Measurements from ENCODE around the gene MGAT5.

MGAT5 gene

DNA sequence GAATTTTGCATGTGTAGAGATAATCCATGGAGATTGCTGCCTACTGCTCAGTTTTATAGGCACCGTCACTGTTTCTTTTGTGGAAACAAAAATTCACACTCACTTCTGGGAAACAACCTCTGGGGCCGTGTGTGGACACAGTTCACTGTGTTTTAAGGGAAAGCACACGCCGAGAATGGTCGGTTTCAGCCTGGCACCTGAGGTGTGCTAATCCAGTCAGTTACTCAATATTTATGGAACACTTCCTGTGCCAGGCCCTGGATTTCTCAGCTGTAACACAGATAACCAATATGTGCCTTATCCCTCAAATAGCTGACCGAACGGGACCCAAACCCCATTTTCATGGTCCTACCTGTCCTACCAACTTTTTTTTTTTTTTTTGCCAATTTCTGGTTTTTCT is 179.6 kb downstream of the MGAT5 start:
- no peak for DNase-seq

- no peak for DNase-seq
These were observed 180.1 kb downstream of the MGAT5 start for GRCh38 chr2:134433979-134434378.

GRCh38 chr2:134435505-134435904 is 181.6 kb downstream of the MGAT5 start:
- DNase-seq: no peak

GRCh38 chr2:134435936-134436335 is 182.1 kb downstream of the MGAT5 start:
- DNase-seq: no peak

- no peak for DNase-seq
These were observed 182.8 kb downstream of the MGAT5 start for GRCh38 chr2:134436706-134437105.

- DNase-seq: no peak
These were observed 184.5 kb downstream of the MGAT5 start for GRCh38 chr2:134438371-134438770.

DNA sequence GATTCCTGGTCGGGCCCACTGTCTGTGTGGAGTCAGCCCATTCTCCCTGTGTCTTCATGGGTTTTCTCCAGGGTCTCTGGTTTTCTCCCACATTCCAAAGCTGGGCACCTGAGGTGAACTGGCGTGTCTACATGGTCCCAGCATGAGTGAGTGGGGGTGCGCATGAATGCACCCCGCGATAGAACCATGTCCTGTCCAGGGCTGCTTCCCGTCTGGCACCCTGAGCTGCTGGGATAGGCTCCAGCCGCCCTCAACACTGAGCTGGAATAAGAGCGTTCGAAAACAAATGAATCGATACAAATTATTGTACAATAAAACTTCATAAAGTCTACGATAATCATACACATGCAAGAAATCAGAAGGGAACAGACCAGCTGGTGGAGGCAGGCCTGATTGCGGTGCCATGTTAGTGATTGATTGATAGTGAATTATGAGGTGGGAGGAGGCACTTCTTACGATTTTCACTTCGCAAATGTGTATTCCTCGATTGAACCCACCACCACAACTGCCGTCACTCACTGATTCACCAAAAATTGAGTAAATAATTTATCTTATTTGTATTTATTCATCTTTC is 186.6 kb downstream of the MGAT5 start:
- DNase-seq: no peak

DNA sequence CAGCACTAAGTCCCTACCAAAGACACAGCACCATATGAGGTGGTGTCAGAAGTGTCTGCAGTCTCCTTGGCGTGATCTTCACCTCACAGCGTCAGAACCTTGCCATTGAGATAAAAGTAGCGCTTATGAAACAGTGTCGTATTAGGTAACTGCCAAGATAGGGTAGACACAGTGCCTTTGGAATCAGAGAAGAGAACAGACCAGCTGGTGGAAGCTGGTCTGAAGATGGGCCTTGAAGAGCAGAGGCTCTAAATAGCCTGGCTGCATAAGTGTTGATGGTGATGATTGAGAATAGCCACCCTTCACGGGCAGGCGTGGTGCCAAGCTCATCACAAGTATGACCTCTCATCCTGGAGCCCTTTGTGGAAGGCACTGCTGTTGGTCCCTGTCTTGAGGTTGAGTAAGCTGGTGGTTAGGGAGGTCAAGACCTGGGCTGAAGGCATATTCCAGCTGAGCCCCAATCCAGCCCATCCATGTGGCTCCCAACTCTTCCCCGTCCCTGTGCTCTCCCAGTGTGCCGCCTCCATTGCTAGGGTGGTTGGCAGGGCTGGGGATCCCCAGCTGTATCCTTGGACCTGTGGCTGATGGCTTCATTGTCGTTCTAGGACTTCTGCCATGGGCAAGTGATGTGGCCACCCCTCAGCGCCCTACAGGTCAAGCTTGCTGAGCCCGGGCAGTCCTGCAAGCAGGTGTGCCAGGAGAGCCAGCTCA is 187.4 kb downstream of the MGAT5 start:
- no peak for DNase-seq

- no peak for DNase-seq
These were observed 190.1 kb downstream of the MGAT5 start for GRCh38 chr2:134443814-134444480.

DNA sequence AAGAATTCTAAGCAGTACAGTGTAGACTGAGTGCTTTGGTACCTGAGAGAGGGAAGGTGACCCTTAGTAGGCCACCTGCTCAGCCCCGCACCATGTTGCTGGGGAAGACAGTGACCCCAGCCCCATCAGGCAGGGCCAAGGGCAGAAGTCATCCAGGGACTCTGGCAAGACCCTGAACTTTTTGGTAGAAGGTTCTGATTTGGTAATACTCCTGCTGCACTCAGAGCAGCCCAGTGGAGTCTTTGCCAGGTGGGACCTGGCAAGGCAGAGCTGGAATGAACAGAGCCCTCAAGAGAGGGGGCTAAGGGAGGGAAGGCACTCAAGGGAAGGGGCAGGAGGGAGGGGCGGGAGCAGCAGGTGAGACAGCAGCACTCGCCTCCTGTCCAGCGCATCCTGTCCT is 191.2 kb downstream of the MGAT5 start:
- no peak for DNase-seq

DNA sequence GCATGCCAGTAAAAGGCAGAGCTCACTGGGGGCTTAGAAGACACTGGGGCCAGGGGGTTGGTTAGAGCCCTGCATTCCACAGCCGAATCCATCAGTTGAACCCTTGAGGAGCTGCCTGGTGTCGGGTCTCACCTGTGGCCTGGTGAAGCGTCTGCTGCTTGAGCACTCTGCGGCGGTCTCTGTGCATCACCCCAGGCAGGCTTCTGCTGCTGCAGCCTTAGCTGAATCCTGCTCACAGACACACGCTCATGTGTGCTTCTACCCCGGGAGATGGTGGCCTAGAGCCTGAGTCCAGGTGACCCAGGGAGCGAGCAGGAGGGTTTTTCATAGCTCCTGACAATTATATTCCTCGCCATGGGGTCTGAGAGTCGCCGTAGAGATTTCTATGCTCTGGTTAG is 192.1 kb downstream of the MGAT5 start:
- DNase-seq: no peak

DNA sequence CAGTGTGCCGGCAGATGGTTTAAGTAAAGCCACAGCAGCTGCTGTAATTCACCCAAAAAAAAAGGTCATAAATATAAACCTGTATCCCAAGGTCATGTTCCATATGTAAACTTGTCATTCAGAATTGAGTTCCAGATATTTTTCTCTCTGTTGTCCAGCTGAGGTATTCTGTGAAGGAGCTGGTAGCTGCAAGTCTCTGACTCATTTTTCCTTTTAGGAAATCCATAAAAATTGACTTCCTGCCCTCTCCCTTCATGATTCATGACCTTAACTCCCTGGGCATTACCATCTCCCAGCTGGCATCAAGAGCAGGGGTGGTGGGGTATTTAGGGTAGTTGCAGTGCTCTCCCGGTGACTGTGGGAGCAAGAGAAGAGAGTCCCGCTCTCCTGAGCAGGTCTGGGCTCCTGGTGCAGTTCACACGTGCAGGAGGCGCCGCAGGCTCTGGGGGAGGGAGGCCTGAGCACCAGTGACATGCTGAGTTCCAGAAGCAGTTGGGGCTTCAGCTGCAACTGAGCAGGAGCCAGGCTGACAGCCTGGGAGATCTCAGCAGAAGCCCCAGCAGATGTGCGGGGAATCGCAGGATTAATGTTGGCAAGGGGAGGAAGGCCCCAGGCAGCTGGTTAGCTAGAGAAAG is 192.6 kb downstream of the MGAT5 start:
- no peak for DNase-seq

DNA sequence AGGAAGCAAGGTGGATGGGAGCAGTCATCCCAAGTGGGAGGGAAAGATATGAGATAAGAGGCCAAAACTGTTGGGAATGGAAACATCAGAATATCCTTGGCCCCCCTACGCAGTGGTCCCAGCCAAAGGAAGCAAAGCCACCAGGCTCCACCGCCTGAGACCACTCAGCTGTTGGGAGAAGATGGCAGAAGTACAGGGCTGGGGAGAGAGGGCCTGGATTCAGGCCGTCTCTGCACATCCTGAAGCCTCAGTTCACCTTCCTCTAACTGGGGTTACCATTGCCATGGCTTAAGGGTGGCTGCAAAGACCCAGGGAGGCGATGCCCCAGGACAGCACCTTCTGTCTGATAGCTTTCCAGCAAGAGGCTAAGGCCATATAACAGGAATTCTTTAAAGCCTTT is 193.8 kb downstream of the MGAT5 start:
- DNase-seq: no peak

- no peak for DNase-seq
These were observed 194.8 kb downstream of the MGAT5 start for GRCh38 chr2:134448650-134449049.

GRCh38 chr2:134449157-134449556 is 195.3 kb downstream of the MGAT5 start:
- DNase-seq: no peak

GRCh38 chr2:134449751-134450513 is 196.1 kb downstream of the MGAT5 start:
- no peak for DNase-seq

- no peak for DNase-seq
These were observed 197.4 kb downstream of the MGAT5 start for GRCh38 chr2:134451347-134451630.

DNA sequence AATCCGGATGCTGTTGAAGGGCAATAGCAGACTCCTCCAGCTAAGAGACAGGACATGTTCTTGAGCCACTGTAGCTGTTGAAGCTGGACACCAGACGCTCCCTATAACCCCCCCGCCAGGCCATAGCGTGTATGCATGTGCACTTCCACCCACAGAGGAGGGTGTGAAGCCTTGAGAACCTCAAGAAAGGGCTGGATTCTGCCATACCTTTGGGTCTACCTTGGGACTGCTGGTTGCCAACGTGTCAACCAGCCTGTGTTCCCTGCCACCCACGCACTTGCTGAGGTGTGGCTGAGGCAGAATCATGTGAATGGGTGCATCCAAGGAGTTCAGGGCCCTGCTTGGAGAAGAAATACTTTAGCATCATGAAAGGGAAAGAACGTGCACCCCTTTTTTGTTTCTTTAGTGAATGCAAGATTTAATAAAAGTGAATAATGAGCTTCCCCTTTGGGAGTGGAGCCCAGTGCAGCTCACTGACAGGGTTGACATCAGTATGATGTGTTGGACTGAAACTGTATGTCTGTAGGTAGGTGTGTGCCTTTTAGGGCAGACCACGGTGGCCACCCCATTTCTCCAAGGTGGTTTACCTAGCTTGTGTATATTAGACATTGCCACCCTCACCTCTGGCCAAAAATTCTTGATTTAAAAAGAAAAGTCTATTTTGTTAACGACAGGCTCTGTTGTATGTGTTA is 198.3 kb downstream of the MGAT5 start:
- DNase-seq: no peak

DNA sequence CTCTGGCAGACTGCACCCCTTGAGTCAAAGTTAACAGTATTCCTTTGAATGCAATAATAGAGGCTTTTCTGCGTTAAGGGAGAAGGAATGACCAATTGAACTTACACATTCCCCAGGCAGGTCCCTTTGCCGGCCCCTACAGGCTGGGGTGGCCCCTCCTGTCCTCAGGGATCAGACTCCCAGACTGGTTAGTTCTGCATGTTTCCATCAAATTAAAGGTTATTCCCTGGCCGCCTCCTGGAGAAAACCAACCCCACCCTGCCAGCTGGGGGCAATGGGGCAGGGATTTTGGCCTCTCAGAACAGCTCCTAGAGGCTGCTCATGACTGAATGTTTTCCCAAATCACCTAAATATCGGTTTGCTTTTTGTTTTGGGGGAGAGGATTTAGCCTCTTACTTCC is 199.6 kb downstream of the MGAT5 start:
- no peak for DNase-seq

GRCh38 chr2:134453973-134454372 is 200.1 kb downstream of the MGAT5 start:
- no peak for DNase-seq

DNA sequence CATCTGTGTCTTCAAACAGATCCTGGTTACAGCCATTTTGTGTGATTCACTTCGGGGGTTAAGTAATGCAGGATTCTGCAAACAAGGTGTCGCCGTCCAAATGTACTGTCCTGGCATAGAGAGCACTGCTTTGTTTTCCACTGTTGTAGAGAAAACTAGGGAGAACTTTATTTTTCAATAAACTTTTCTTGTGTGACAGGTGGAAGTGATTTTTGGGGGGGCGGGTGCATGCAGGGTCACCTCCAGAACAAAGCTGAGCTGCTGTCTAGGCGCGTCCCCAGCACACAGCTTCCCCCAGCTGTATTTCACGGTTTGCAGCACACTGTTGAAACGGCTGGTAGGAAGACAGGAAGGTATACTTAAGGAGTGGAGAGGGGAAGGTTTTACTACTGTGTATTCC is 200.6 kb downstream of the MGAT5 start:
- no peak for DNase-seq

DNA sequence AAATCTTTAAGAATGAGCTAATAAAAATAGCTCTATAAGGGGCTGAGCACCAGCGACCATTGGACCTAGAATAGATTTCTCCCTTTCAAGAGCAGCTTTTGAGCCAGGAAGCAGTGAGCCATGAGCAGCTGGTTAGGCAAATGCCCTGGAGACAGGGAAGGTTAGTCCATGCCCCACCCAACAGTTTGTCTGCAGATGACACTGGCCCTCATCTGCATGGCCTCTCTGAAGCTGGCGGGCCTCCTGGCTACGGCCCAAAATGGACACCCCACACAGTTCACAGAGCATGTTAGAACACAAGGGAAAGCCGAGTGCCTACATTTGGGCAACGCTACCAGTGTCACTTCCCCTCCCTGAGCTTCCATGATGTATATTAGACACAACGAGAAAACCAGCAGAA is 201.1 kb downstream of the MGAT5 start:
- no peak for DNase-seq

- no peak for DNase-seq
These were observed 201.6 kb downstream of the MGAT5 start for GRCh38 chr2:134455426-134455825.
